Esophagus squamous epithelium (tissue), 5 donors: ENCODE measurements around the gene TSGA10IP. TPM values are rescaled to one million over a fixed set of nuclear protein-coding genes. Genes with fewer than 3 reads are reported as not detected.

Source experiments
- DNase-seq: peaks from one replicate; lab custom pipeline; 2025; lab: John Stamatoyannopoulos, UW
- H3K27ac ChIP-seq, 4 donors: fragments of 200-600 bp; sonication (generic); one replicate each; pipeline ENCODE4 v1.5.1; 2016 to 2019; ENCODE audit warnings: mild to moderate bottlenecking in 1 of 4
- H3K27me3 ChIP-seq, 4 donors: fragments of 200-600 bp; sonication (generic); 1 replicate in 3 of 4; 2 replicates in 1 of 4; pipeline versions ENCODE4 v1.5.1 to v1.6.0; 2017 to 2021; ENCODE audit warnings: antibody characterized with exemption in 1 of 4
- H3K36me3 ChIP-seq, 3 donors: fragments of 200-600 bp; sonication (generic); one replicate each; pipeline ENCODE4 v1.5.1; 2016 to 2019
- H3K4me1 ChIP-seq, 3 donors: fragments of 200-600 bp; sonication (generic); one replicate each; pipeline ENCODE4 v1.5.1; 2017 to 2019
- H3K4me3 ChIP-seq, 4 donors: fragments of 200-600 bp; sonication (generic); 1 replicate in 3 of 4; 2 replicates in 1 of 4; pipeline ENCODE4 v1.5.1; 2016 to 2019; ENCODE audit warnings: mild to moderate bottlenecking in 2 of 4, moderate library complexity in 1 of 4
- H3K9me3 ChIP-seq, 3 donors: fragments of 200-600 bp; sonication (generic); one replicate each; pipeline ENCODE4 v1.5.1; 2016 to 2019
- POLR2A ChIP-seq, 4 donors: fragments of 450-650 bp; IDR thresholded peaks; one replicate each; pipeline ENCODE4 v1.6.1; 2017; ENCODE audit warnings: antibody characterized with exemption in 4 of 4, mild to moderate bottlenecking in 4 of 4, moderate library complexity in 3 of 4
- WGBS, 2 donors: methylation state at CpG; one replicate each; pipeline ENCODE4 v1.1.5; 2018; 5-methylcytosine and 5-hydroxymethylcytosine counted together
- intact Hi-C: fragments of 100-400 bp; cut with DNase I; formaldehyde crosslinking; loops from one replicate; pipeline ENCODE4 v1.15.0; 2022
- total RNA-seq, 4 donors: library from RNA; depleted of rRNA; stranded (reverse); fragments of >200 nt; gene quantifications; one replicate each; pipeline ENCODE4 v1.1.0, GENCODE V29; 2016
- TF ChIP-seq, protein P1 (sequence below), 6 experiments: fragments of 450-650 bp in 4 of 6; fragments of 200-600 bp in 2 of 6; sonication (generic) in 2 of 6; IDR thresholded peaks; one replicate each; pipeline ENCODE4 v1.5.1; 2016 to 2019; ENCODE audit warnings: antibody characterized with exemption in 6 of 6, mild to moderate bottlenecking in 4 of 6, moderate library complexity in 4 of 6
- donor health status: DM: yes; HTN: yes; CAD: no.

The TSGA10IP gene
- not detected for total RNA-seq

DNA sequence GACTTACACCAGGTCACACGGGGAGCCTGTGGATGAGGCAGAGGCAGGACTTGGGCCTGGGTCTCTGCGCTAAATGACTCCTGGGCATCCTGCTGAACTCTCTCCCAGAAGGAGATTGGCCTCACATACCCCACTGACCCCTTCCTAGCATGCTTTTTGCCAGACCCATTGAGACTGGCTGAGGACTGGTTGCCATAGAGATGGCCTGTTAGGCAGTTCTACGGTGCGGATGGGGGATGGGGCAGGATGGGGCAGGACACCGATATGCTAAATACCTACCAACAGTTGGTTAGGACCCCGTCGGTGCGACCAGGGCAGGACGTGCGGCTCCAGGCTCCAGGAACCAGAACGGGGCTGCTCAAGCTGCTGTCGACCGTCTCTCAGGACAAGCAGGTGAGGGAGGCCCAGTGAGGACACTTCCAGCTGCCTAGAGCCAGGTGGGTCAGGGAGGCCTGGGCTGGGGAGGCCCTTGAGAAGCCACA lies at the start of gene TSGA10IP:
TSS of gene TSGA10IP (plus strand) at position 51 of the 482 bp plus-strand sequence. CDS start at position 247, 196 bp downstream.
- H3K27me3 ChIP-seq = peaks cover 0 to 28% (median 0%) of the 10 kb centered on the region in 4 donors
- intact Hi-C loops = no loop called here
- WGBS, 2 donors = 76 to 92% methylated on average over 2 to 5 of the region's 13 CpGs

DNA sequence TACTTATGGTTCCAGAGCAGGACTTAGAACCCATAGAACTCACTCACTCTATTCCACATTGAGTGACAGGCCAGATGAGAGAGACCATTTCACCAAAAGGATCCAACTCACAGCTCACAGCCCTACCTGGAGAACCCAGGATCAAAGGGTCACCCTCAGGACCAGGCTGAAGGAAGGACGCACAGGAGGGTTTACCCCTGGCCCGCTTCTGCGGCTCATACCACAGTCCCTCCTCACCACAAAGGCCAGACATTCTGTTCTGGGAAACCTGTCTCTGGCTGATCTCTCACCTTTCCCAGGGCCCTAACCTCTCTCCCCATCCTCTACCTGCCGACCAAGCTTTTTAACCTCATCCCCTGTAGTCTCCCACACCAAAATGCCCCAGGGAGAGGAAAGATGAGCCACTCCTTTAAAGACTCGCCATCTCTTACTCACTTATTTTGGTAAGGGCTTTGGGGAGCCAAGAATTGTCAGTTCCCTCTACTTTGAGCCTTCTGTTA lies 49.7 kb upstream of the TSGA10IP start:
- H3K36me3 ChIP-seq = peaks cover 0 to 23% (median 0%) of the 10 kb centered on the region in 3 donors
- peaks cover 0 to 11% (median 0%) of the 10 kb centered on the region in 4 donors for H3K27me3 ChIP-seq
- H3K4me1 ChIP-seq = peaks cover 39 to 76% (median 41%) of the 10 kb centered on the region in 3 donors
- intact Hi-C loops = no loop called here
- no peak overlapping the region for H3K4me3 ChIP-seq
- no peak for DNase-seq
- H3K9me3 ChIP-seq = no peaks in the 10 kb centered on the region
- no peak overlapping the region for H3K27ac ChIP-seq
- 74 to 75% methylated on average over 5 of the region's 5 CpGs for WGBS, 2 donors
- TF ChIP-seq POLR2A (IDR thresholded peaks at IDR 0.05) = no peak
- TF ChIP-seq, protein P1, sequence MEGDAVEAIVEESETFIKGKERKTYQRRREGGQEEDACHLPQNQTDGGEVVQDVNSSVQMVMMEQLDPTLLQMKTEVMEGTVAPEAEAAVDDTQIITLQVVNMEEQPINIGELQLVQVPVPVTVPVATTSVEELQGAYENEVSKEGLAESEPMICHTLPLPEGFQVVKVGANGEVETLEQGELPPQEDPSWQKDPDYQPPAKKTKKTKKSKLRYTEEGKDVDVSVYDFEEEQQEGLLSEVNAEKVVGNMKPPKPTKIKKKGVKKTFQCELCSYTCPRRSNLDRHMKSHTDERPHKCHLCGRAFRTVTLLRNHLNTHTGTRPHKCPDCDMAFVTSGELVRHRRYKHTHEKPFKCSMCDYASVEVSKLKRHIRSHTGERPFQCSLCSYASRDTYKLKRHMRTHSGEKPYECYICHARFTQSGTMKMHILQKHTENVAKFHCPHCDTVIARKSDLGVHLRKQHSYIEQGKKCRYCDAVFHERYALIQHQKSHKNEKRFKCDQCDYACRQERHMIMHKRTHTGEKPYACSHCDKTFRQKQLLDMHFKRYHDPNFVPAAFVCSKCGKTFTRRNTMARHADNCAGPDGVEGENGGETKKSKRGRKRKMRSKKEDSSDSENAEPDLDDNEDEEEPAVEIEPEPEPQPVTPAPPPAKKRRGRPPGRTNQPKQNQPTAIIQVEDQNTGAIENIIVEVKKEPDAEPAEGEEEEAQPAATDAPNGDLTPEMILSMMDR (IDR thresholded peaks at IDR 0.05) = no peak

More for the DNA sequence above, at the start of gene TSGA10IP:
- DNase-seq = no peak
- H3K9me3 ChIP-seq = no peaks in the 10 kb centered on the region
- H3K4me3 ChIP-seq = no peak within 1 kb of the TSS
- H3K36me3 ChIP-seq = no peaks in the 10 kb centered on the region
- H3K4me1 ChIP-seq = peaks cover 0 to 8% (median 0%) of the 10 kb centered on the region in 3 donors
- no peak within 1 kb of the TSS for H3K27ac ChIP-seq
- TF ChIP-seq POLR2A (IDR thresholded peaks at IDR 0.05) = no peak
- TF ChIP-seq, protein P1 (IDR thresholded peaks at IDR 0.05) = no peak

DNA sequence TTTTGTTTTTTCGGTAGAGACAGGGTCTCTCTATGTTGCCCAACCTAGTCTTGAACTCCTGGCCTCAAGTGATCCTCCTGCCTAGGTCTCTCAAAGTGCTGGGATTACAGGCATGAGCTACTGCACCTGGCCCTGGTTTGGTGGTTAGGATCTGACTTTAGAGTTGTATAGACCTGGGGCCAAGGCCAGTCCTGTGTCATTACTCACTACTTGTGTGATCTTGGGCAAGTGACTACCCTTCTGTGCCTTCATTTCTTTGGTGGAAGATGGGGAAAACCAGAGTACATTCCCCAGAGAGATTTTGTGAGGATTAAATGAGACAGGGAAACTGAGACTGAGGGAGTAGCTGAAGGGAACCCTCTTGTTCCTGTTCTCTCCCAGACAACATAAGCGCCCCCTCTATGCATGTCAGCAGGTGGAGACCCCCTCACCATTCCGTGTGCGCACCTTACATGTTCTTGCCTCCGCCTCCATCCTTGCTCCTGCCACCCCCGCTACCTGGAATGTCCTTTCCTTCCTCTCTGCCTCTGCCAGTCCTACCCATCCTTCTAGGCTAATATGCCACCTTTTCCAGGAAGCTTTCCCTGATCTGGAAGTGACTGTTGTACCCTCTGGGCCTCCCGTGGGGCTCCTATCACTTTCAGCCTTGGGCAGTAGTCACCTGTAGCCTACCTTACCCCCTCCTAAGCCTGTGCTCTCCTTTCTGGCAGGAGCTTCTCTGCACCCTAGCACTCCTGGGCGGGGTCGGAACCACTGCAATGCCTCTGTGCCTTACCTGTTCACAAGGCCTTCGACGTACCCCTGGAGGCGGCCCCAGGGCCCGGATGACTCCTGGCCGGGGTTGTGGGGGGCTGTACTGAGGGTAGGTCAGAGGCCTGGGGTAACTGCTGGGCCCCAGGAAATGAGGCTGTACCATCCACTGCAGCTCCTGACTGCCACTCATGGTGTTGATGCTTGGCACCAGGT lies 49.0 kb upstream of the TSGA10IP start:
- no peak overlapping the region for H3K27ac ChIP-seq
- H3K4me1 ChIP-seq = peaks cover 36 to 75% (median 38%) of the 10 kb centered on the region in 3 donors
- TF ChIP-seq, protein P1 (IDR thresholded peaks at IDR 0.05) = no peak
- TF ChIP-seq POLR2A (IDR thresholded peaks at IDR 0.05) = no peak
- no peak overlapping the region for H3K4me3 ChIP-seq
- DNase-seq = no peak
- no peaks in the 10 kb centered on the region for H3K9me3 ChIP-seq
- intact Hi-C loops = no loop called here
- peaks cover 0 to 11% (median 0%) of the 10 kb centered on the region in 4 donors for H3K27me3 ChIP-seq
- H3K36me3 ChIP-seq = peaks cover 0 to 23% (median 0%) of the 10 kb centered on the region in 3 donors
- 80 to 91% methylated on average over 7 to 8 of the region's 14 CpGs for WGBS, 2 donors

DNA sequence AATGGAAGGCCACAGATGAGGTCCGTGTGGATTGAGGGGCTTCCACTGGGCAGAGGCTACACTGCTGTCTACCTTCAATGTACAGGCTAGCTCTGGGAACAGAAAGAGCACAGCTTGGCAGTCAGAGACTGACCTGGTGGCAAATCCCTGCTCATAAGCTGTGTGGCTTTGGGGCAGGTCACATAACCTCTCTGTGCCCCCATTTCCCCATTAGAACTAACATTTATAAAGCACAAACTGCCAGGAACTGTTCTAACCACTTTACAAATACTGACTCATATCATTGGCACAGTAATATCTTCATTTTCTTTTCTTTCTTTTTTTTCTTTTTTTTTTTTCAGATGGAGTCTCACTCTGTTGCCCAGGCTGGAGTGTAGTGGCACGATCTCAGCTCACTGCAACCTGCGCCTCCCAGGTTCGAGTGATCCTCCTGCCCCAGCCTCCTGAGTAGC lies 48.2 kb upstream of the TSGA10IP start:
- DNase-seq = no peak
- intact Hi-C loops = no loop called here
- H3K4me1 ChIP-seq = peaks cover 29 to 74% (median 31%) of the 10 kb centered on the region in 3 donors
- no peaks in the 10 kb centered on the region for H3K9me3 ChIP-seq
- TF ChIP-seq, protein P1 (IDR thresholded peaks at IDR 0.05) = no peak
- no peak for TF ChIP-seq POLR2A (IDR thresholded peaks at IDR 0.05)
- no peak overlapping the region for H3K4me3 ChIP-seq
- 53 to 67% methylated on average over 1 to 4 of the region's 4 CpGs for WGBS, 2 donors
- no peak overlapping the region for H3K27ac ChIP-seq
- peaks cover 0 to 22% (median 0%) of the 10 kb centered on the region in 3 donors for H3K36me3 ChIP-seq
- H3K27me3 ChIP-seq = peaks cover 0 to 11% (median 0%) of the 10 kb centered on the region in 4 donors
